A673 (cell line): ENCODE measurements around the gene PRIMA1.

Experiments
- EZH2 ChIP-seq: fragments of 200-600 bp; sonication (generic); IDR thresholded peaks from 2 replicates; pipeline ENCODE4 v1.6.1; 2017; ENCODE audit warnings: borderline replicate concordance, low read depth, mild to moderate bottlenecking, mixed read lengths, antibody characterized with exemption, low read length; ENCODE audit not compliant: poor library complexity, severe bottlenecking
- TF ChIP-seq, protein P1 (sequence below): fragments of 300-800, 200-600 bp; sonication (generic); conservative IDR thresholded peaks from 2 replicates; pipeline ENCODE4 v1.5.1; 2017; ENCODE audit warnings: low read depth, mild to moderate bottlenecking, antibody characterized with exemption, low read length, moderate library complexity, mixed read lengths

DNA sequence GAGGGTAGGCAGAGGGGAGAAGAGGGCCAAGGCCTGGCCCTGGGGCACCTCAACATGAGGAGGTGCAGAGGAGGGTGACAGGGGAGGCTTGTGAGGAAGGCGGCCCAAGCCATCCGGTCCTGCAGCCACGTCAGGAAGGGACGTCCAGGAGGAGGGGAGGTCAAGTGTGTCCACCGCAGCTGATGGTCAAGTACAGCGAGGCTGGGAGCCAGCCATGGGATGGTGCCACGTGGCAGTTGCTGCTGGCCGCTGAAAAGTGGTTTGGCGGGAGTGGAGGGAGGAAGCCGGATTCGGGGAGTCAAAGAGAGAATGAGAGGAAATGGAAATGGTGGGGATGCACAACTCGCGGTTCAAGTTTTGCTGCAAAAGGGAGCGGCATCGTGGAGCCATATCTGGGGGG lies 41.2 kb downstream of the PRIMA1 start:
- TF ChIP-seq, protein P1, sequence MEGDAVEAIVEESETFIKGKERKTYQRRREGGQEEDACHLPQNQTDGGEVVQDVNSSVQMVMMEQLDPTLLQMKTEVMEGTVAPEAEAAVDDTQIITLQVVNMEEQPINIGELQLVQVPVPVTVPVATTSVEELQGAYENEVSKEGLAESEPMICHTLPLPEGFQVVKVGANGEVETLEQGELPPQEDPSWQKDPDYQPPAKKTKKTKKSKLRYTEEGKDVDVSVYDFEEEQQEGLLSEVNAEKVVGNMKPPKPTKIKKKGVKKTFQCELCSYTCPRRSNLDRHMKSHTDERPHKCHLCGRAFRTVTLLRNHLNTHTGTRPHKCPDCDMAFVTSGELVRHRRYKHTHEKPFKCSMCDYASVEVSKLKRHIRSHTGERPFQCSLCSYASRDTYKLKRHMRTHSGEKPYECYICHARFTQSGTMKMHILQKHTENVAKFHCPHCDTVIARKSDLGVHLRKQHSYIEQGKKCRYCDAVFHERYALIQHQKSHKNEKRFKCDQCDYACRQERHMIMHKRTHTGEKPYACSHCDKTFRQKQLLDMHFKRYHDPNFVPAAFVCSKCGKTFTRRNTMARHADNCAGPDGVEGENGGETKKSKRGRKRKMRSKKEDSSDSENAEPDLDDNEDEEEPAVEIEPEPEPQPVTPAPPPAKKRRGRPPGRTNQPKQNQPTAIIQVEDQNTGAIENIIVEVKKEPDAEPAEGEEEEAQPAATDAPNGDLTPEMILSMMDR = no peak
- TF ChIP-seq EZH2 = no peak
